HG02678 (cell line): ENCODE data around the gene CTNS.
"Not testable (repeated sequence)": the region's sequence is repeated elsewhere in the genome, so short reads cannot be mapped to it uniquely, and the experiment has no call there.

Experiments
- ATAC-seq: cut with Tn5 transposase; IDR thresholded peaks from one replicate; pipeline ENCODE4 v1.9.1; 2021; ENCODE audit warnings: mild to moderate bottlenecking, moderate library complexity; ENCODE audit not compliant: unreplicated experiment

The CTNS gene

DNA sequence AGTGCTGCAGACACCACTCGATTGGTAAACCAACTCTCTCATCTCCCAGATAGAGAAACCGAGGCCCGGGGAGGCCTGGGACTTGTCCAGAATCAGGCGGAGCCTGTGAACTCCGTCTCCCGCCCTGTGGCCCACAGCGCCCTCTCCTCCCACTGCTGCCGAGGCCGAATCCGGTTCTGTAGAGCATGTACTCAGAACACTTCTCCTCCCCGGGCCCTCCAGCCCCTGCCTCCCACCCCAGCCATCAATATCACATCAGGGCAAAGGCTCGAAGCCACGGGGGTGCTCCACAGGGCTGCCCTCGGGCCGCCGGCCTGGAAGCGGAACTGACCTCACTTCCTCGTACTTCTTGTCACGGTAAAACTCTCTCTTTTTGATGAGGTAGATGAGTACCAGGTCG lies 45.0 kb downstream of the CTNS start:
- ATAC-seq, result no peak

GRCh38 chr17:3682033-3682432 lies 45.5 kb downstream of the CTNS start:
- ATAC-seq, result no peak

GRCh38 chr17:3683054-3683511 lies 46.5 kb downstream of the CTNS start:
- ATAC-seq, result peak; percentile 71

DNA sequence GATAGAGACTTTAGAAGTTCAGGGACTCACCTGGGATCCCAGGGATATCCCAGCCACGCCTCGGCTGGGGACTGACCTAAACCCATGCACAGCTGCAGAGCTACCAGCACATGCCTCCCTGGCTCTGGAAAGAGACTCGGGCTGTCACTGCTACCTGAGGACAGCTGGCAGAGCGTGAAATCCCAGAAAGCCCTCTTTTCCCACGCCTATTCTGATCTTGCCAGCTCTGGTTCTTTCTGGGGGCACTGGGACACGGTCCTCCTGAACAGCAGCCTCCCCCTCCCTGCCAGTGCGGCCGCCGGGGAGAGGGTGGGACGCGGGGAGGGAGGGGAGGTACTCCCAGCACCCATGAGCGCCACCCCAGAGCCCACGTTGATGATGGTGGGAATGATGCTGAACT lies 48.6 kb downstream of the CTNS start:
- no peak for ATAC-seq

DNA sequence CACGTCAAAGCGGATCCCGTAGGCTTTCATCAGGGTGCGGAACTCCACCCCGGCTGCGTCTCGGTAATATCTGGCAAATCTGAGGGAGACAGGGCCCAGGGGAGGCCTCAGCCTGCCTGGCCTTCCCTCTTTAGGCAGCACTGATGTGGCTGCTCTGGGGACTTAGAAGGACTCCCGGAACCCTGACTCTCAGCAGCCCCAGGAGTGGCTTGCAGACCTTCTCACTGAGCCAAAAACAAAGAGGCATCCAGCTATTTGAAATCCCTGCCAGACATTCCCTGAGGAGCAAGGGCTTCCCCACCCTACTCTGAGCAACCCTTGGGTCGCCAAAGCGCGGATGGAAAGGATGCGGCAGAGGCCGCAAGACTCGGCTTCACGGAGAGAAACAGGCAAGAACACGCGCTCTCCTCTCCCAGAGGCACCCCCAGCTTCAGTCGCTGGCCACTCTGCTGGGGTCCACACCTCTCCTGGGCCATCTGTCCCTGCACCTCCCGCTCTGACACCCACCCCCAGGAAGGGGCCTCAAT lies 51.5 kb downstream of the CTNS start:
- ATAC-seq, result no peak

GRCh38 chr17:3688852-3689261 lies 52.3 kb downstream of the CTNS start:
- no peak for ATAC-seq

DNA sequence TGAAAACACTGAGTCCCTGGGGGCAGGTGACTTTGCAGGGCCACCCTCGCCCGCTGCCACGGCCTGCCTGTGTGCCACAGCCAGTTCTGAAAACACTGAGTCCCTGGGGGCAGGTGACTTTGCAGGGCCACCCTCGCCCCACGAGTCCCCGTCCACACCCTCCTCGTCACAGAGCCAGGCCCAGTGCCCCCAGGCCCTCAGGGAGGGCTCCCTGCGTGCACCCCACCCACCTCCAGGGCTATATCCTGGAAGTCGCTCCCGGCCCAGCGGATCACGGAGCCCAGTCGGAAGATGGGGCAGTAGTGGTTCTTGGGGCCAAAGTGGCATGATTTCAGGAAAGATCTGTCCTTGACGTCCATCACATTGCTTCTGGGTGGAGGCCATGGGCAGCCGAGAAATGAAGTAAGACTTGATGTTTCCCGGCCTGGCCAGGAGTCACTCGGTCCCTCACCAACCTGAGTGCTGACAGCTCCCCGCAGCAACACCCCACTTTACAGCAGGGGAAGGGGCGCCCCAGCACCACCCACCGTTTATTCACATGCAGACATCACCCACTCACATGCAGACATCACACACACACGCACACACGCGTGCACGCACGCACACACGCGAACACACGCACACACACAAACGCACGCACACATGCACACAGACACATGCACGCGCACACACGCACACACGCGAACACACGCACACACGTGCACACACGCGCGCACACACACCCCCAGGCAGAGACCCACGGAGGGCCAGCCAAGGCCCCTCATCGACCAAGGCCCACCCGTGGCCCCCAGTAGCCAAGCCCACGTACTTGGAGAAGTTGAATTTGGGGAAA lies 52.9 kb downstream of the CTNS start:
- ATAC-seq, result no peak

GRCh38 chr17:3690094-3690715 lies 53.6 kb downstream of the CTNS start:
- no peak for ATAC-seq

DNA sequence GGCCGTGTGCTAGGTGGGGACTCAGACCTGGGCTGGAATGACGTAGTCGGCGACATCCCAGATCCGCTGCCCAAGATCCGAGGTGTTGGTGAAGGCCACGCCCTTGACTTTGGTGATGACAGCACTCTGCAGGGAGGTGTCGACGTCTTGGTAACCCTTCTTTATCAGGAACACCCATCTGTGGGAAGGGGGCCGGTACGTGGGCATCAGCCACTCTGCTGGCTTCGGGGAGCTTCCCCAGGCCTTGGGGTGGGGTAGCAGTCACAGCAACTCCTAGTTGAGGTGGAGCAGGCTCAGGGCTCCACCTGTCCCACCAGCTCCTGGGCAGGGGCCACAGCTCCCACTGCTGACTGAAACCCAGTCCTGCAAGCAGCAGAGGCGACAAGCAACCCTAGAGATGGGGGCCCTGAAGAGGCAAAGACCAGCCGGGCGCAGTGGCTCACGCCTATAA lies 55.1 kb downstream of the CTNS start:
- no peak for ATAC-seq

DNA sequence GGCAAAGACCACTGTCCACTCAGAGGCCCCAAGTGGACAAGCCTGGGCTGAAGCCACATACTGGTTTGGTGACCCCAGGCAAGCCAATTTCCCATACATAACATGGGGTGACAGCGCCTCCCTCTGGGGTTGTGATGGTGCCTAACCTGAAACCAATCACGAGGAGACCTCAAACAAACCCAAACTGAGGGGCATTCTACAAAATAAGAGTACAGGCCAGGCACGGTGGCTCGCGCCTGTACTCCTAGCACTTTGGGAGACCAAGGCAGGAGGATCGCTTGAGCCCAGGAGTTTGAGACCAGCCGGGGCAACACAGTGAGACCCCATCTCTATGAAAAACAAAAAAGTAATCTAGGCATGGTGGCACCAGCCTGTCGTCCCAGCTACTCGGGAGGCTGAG lies 55.8 kb downstream of the CTNS start:
- ATAC-seq, result no peak

GRCh38 chr17:3693141-3693540 lies 56.6 kb downstream of the CTNS start:
- no peak for ATAC-seq

GRCh38 chr17:3693829-3694231 lies 57.3 kb downstream of the CTNS start:
- ATAC-seq, result peak; percentile 45

GRCh38 chr17:3695129-3695722 lies 58.7 kb downstream of the CTNS start:
- ATAC-seq, result no peak

- ATAC-seq, result no peak
Measured at GRCh38 chr17:3695723-3696411, 59.3 kb downstream of the CTNS start, which contains the start of gene P2RX5. TSS of gene P2RX5 (minus strand) at chr17:3696155. CDS start at chr17:3696005, 150 bp downstream.

DNA sequence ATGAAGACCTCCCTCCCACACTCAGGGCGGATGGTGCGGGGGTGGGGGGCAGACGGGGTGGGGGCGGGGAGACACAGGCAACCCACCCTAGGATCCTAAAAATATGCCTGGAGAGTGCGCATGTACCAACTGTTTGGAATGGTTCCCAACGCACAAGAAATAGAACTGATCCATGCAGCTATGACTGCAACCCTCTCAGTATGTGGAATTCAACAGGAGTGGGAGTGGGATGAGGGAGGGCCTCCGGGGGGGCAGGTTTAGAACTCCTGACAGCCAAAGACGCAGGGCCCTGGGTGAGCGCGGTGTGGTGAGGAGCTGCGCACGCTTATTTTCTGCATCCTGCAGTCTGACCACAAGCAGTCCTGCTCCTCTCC lies 60.5 kb downstream of the CTNS start:
- ATAC-seq, result no peak

- no peak for ATAC-seq
Measured at GRCh38 chr17:3698139-3698538, 61.6 kb downstream of the CTNS start.

DNA sequence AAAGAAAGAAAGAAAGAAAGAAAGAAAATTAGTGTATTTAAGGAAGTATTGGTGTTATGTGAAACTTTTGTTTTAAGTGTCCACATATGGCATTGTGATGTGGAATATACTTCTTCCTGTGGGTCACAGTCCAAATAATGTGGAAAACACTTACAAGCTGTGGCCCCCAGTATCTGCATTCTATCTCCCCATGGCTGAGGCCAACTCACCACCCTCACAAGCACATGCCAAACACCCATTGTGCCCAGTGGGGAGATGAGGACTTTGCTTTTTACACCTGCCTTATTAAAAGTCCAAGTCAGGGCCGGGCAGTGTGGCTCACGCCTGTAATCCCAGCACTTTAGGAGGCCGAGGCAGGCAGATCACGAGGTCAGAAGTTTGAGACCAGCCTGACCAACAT lies 63.4 kb downstream of the CTNS start:
- ATAC-seq, result no peak

- not testable (repeated sequence) for ATAC-seq
Measured at GRCh38 chr17:3702041-3702539, 65.5 kb downstream of the CTNS start.

DNA sequence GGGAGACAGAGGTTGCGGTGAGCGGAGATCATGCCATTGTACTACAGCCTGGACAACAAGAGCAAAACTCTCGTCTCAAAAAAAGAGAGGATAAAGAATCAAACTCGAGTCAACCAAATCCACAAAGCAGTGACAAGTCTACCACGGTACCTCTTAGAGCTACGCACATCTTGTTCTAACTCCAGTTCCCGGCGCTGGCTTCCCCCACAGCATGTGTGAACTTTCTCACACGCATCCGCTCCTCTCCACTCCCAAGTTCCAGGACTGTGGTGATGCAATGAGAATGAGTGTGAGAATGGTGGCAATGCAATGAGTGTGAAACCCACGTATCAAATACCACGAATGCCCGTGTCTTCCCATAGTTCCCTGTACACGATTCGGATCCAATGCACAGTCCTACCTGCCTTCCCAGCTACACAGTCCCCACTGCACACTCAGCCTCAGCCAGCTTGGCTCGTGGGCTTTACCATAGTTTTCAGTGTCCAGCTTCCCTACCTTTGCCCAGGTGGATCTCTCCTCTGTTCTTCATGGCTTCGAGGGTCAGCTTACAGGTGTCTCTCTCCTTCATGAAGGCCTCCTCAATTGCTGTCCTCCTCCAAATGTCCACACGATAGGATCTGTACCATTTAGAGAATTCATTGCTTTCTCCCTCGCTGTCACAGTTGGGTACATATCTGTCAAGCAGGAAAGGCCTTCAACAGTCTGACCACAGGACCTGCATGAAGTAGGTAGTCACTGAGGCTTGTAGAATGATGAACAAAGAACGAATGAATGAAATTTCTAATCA lies 68.6 kb downstream of the CTNS start:
- no peak for ATAC-seq

GRCh38 chr17:3705718-3705984 lies 69.1 kb downstream of the CTNS start:
- ATAC-seq, result not testable (repeated sequence)
